HL-60/S4 treated with phorbol 12-myristate 13-acetate at 8.2 ng/mL for 4 days and 3 days (cell line): ENCODE measurements around the gene TACC2.
"Not testable (repeated sequence)": the region's sequence is repeated elsewhere in the genome, so short reads cannot be mapped to it uniquely, and the experiment has no call there.

Experiments
- in situ Hi-C: fragments of 300-500 bp; cut with MboI; formaldehyde crosslinking; loops from 2 replicates; pipeline ENCODE4 v1.15.0; 2022; ENCODE audit warnings: low sequenced_read_pairs

The TACC2 gene

GRCh38 chr10:122089311-122090017, 100.5 kb downstream of the TACC2 start:
- in situ Hi-C loops: no loop called here

GRCh38 chr10:122091722-122092121, 102.8 kb downstream of the TACC2 start:
- in situ Hi-C loops: no loop called here

- in situ Hi-C loops: no loop called here
These were observed 104.1 kb downstream of the TACC2 start for GRCh38 chr10:122093076-122093475.

GRCh38 chr10:122096181-122096580, 107.2 kb downstream of the TACC2 start:
- in situ Hi-C loops: not testable (repeated sequence)

GRCh38 chr10:122096705-122097104, 107.7 kb downstream of the TACC2 start:
- in situ Hi-C loops: no loop called here

GRCh38 chr10:122097935-122098334, 109.0 kb downstream of the TACC2 start:
- in situ Hi-C loops: no loop called here

GRCh38 chr10:122098924-122099323, 110.0 kb downstream of the TACC2 start:
- in situ Hi-C loops: no loop called here

- in situ Hi-C loops: no loop called here
These were observed 110.6 kb downstream of the TACC2 start for GRCh38 chr10:122099562-122099961.

- in situ Hi-C loops: no loop called here
These were observed 113.3 kb downstream of the TACC2 start for GRCh38 chr10:122102146-122102868.

GRCh38 chr10:122102869-122103525, 114.0 kb downstream of the TACC2 start:
- in situ Hi-C loops: no loop called here

GRCh38 chr10:122103592-122103991, 114.6 kb downstream of the TACC2 start:
- in situ Hi-C loops: no loop called here

GRCh38 chr10:122108786-122109185, 119.8 kb downstream of the TACC2 start:
- in situ Hi-C loops: not testable (repeated sequence)

- in situ Hi-C loops: no loop called here
These were observed 123.2 kb downstream of the TACC2 start for GRCh38 chr10:122112021-122112616.

- in situ Hi-C loops: no loop called here
These were observed 123.7 kb downstream of the TACC2 start for GRCh38 chr10:122112625-122113160.

- in situ Hi-C loops: no loop called here
These were observed 124.4 kb downstream of the TACC2 start for GRCh38 chr10:122113161-122113944.

GRCh38 chr10:122113945-122114747, 125.2 kb downstream of the TACC2 start:
- in situ Hi-C loops: no loop called here

GRCh38 chr10:122115874-122116273, 126.9 kb downstream of the TACC2 start:
- in situ Hi-C loops: no loop called here

- in situ Hi-C loops: no loop called here
These were observed 127.4 kb downstream of the TACC2 start for GRCh38 chr10:122116331-122116730.

- in situ Hi-C loops: no loop called here
These were observed 128.5 kb downstream of the TACC2 start for GRCh38 chr10:122117475-122117874.
